ENCODE results near the gene TIPRL.

The TIPRL gene

GRCh38 chr1:168223261-168223660, 44.5 kb downstream of the TIPRL start:
- DNase-seq (ENCODE audit: low spot score), result no peak
- ATAC-seq (ENCODE audit: low read depth), result no peak
- TF ChIP-seq, protein P1, sequence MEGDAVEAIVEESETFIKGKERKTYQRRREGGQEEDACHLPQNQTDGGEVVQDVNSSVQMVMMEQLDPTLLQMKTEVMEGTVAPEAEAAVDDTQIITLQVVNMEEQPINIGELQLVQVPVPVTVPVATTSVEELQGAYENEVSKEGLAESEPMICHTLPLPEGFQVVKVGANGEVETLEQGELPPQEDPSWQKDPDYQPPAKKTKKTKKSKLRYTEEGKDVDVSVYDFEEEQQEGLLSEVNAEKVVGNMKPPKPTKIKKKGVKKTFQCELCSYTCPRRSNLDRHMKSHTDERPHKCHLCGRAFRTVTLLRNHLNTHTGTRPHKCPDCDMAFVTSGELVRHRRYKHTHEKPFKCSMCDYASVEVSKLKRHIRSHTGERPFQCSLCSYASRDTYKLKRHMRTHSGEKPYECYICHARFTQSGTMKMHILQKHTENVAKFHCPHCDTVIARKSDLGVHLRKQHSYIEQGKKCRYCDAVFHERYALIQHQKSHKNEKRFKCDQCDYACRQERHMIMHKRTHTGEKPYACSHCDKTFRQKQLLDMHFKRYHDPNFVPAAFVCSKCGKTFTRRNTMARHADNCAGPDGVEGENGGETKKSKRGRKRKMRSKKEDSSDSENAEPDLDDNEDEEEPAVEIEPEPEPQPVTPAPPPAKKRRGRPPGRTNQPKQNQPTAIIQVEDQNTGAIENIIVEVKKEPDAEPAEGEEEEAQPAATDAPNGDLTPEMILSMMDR (IDR thresholded peaks at IDR 0.05; ENCODE audit: poor library complexity, severe bottlenecking), result no peak
- H3K27me3 ChIP-seq (ENCODE audit: insufficient read depth, poor library complexity, severe bottlenecking), result no peaks in the 10 kb centered on the region
- peaks cover 7% of the 10 kb centered on the region; the same call in 1 of the 2 replicates for H3K36me3 ChIP-seq (ENCODE audit: low read depth)
- no peaks in the 10 kb centered on the region for H3K9me3 ChIP-seq (ENCODE audit: severe bottlenecking)
- H3K27ac ChIP-seq (ENCODE audit: poor library complexity, severe bottlenecking), result no peak overlapping the region
- H3K4me1 ChIP-seq (ENCODE audit: insufficient read depth, poor library complexity, severe bottlenecking), result peaks cover 13% of the 10 kb centered on the region
- H3K4me3 ChIP-seq (ENCODE audit: severe bottlenecking), result no peak overlapping the region

- DNase-seq (ENCODE audit: low spot score), result no peak
- no peak overlapping the region for H3K27ac ChIP-seq (ENCODE audit: poor library complexity, severe bottlenecking)
- H3K9me3 ChIP-seq (ENCODE audit: severe bottlenecking), result no peaks in the 10 kb centered on the region
- H3K36me3 ChIP-seq (ENCODE audit: low read depth), result peaks cover 9% of the 10 kb centered on the region
- TF ChIP-seq, protein P1 (IDR thresholded peaks at IDR 0.05; ENCODE audit: poor library complexity, severe bottlenecking), result no peak
- H3K4me1 ChIP-seq (ENCODE audit: insufficient read depth, poor library complexity, severe bottlenecking), result peaks cover 20% of the 10 kb centered on the region
- no peak overlapping the region for H3K4me3 ChIP-seq (ENCODE audit: severe bottlenecking)
- ATAC-seq (ENCODE audit: low read depth), result no peak
- H3K27me3 ChIP-seq (ENCODE audit: insufficient read depth, poor library complexity, severe bottlenecking), result no peaks in the 10 kb centered on the region
Measured at GRCh38 chr1:168223681-168224540, 45.1 kb downstream of the TIPRL start.

- Histone ChIP-seq H3K36me3 (ENCODE audit: low read depth) (peaks cover 14% of the 10 kb centered on the region), H3K9me3 (ENCODE audit: severe bottlenecking) (no peaks in the 10 kb centered on the region), H3K4me1 (ENCODE audit: insufficient read depth, poor library complexity, severe bottlenecking) (peaks cover 30% of the 10 kb centered on the region), H3K27me3 (ENCODE audit: insufficient read depth, poor library complexity, severe bottlenecking) (no peaks in the 10 kb centered on the region), H3K4me3 (ENCODE audit: severe bottlenecking) (no peak overlapping the region), H3K27ac (ENCODE audit: poor library complexity, severe bottlenecking) (no peak overlapping the region)
- ATAC-seq (ENCODE audit: low read depth), result no peak
- no peak for DNase-seq (ENCODE audit: low spot score)
- TF ChIP-seq, protein P1 (IDR thresholded peaks at IDR 0.05; ENCODE audit: poor library complexity, severe bottlenecking), result no peak
Measured at GRCh38 chr1:168224991-168225390, 46.2 kb downstream of the TIPRL start.

GRCh38 chr1:168225476-168226190, 46.9 kb downstream of the TIPRL start, which contains the start of gene SFT2D2:
Gene SFT2D2, plus strand, starts transcription at chr1:168226004. Its CDS starts 76 bp downstream, at chr1:168226080.
- Histone ChIP-seq H3K4me1 (ENCODE audit: insufficient read depth, poor library complexity, severe bottlenecking) (peaks cover 33% of the 10 kb centered on the region), H3K9me3 (ENCODE audit: severe bottlenecking) (no peaks in the 10 kb centered on the region), H3K4me3 (ENCODE audit: severe bottlenecking) (peak within 1 kb of the TSS; percentile 93), H3K27ac (ENCODE audit: poor library complexity, severe bottlenecking) (peak within 1 kb of the TSS; percentile 35), H3K36me3 (ENCODE audit: low read depth) (peaks cover 14% of the 10 kb centered on the region), H3K27me3 (ENCODE audit: insufficient read depth, poor library complexity, severe bottlenecking) (no peaks in the 10 kb centered on the region)
- TF ChIP-seq, protein P1 (IDR thresholded peaks at IDR 0.05; ENCODE audit: poor library complexity, severe bottlenecking), result no peak
- DNase-seq (ENCODE audit: low spot score) (peak; percentile 69), ATAC-seq (ENCODE audit: low read depth) (peak; percentile 85)

Measured in RWPE2 (cell line).